Left forelimb (tissue), 1 donor: ENCODE measurements around the gene SH3PXD2A.
A peak's percentile ranks its signal among the peaks of the same experiment; 100 is the strongest.
"Not testable (repeated sequence)": the region's sequence is repeated elsewhere in the genome, so short reads cannot be mapped to it uniquely, and the experiment has no call there.

Experiments used
- DNase-seq: peaks from one replicate; pipeline ENCODE4 v3.0.0-alpha.2; 2018; ENCODE audit warnings: low spot score

The SH3PXD2A gene

DNA sequence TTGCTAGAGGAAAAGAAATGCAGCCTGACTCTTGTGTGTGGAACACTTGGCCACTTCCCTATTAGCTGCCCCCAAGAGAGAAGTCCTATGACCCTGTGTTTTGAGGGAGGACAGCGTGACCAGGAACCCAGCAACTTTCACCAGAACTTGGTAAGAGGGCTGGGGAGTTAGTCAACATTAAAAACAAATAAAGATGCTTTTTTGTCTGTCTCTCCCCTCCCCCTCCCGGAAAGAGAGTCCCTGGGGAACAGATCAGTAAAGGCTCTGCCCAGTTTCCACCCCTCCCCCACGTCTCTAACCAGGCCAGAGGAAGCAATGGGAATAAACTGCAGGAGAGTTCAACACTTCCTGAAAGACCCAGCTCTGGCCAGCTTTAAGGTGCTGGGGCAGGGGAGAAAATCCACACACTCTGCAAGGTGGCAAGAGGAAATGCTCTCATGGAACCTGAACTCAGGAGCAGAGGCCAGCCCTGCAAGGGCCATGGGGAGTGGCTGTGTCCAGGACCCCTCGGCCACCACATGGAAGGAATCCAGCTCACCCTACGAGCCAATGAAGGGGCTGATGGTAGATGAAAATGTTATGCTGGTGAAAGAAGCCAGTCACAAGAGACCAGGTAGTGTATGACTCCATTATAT lies 21.5 kb downstream of the SH3PXD2A start:
- DNase-seq: no peak

DNA sequence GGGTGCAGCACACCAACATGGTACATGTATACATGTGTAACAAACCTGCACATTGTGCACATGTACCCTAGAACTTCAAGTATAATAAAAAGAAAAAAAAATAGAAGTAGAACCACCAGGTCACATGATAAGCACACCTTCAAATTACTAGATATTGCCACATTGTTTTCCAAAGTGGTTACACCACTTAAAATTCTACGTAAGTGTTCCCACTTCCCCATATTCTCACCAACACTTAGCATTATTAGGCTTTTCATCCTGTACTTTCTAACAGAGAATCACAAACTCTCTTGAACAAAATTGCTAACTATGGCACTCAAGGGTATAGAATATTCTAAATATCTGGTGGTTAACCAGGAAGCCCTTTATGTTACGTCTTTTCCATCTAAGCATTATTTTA lies 22.6 kb downstream of the SH3PXD2A start:
- no peak for DNase-seq

DNA sequence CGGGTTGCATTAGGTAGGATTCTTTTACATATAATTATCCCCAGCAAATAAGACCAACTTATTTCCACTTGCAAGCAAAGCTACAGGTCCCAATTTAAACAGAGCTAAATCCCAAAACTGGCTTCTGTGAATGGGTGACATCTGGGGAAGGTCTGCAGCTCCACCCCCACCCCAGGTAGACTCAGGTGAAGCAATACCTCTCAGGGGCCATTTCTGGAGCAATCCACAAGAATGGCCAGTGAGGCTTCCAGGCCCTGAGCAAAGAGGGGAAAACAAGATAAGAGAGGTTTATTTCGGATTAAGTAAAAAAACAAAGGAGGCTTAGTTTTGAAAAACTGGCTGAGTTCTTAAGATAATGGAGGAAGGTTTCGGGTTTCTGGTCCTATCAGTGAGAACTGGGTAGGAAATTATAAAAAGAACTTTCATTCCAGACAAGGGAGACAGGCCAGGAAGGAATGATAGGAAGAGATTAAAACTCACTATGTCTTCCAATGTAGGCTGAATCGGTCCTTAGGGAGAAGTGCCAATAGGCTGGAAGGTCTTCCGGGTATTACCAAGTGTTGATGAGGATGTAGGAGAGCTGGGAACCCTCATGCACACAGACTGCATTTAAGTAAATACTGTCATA lies 25.4 kb downstream of the SH3PXD2A start:
- DNase-seq: no peak

DNA sequence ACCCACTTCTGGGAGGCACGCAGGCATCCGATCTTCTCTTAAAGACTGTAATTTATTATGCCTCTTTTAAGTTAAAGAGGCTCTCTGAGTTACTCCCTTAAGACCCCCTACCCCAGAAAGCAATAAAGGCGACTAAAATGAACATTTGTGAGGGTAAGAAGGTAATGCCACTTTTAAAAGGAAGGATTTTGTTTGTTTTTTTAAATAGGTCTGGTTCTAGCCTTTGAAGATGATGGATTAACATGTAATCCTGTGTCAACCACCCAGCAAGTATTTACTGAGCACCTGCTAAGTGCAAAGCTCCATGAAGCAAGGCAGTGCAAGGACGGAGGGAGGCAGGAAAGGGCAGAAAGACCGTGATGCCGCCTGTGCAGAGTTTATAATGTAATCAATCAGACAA lies 26.1 kb downstream of the SH3PXD2A start:
- DNase-seq: no peak

DNA sequence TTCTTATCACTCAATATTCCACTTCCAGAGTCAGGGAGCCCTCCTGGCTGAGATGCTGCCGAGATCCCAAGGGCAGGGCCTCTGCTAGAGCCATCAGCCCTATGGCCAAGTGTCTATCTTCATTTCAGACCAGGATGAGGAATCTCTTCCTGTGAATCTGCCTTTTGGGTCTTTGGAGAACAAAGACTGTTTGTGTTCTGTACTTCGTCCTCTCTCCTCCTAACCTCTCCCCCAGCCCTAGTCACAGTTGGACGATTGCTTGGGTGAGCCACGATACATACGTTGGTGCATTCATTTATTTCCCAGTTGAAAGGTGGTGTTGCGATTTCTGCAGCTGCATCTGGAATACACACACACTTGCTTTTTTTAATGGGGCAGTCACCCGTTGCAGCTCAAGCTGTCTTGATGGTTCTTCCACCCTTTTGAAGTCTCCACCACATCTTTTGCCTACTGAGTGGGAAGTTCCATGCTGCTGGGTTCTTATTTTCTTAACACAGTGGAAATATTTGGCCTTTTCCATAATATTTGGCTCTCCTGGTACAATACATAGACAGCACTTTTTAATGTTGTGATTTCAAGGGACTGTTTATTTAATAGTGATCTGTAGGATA lies 26.7 kb downstream of the SH3PXD2A start:
- no peak for DNase-seq

DNA sequence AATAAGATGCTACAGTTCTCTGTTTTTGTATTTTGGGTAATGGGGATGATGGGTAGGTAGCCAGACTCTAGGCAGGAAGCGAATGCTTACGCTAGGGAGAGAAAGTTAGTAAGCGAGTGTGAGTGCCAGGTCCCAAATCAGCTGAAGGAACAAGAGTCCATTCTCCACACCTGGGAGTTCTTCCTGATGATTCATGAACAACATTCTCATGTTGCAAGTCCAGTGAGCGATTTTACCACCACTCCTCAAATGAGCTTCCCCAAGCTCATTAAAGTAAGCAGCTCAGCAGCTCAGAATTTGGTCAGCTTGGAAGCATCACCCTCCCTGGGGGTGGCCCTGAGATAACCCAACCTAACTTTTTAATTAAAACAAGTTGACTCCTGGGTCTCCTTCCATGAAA lies 27.3 kb downstream of the SH3PXD2A start:
- no peak for DNase-seq

DNA sequence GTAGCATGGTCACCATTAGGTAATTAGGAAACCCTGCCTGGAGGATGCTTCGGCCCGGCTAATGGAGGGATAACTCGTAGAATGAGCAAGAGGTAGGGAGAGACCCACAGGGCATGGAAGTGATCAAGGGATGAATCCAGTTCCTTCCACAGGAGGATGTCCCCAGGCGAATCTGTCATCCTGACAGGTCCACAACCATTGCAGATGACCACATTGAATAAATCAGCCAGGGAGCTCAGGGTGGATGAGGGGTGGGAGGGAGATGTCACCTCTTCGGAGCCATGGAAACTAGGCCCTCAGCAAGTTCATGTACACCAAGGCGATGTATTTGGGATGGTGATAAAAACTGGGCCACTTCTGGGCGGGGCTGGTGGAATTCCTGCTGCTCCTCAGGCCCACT lies 28.5 kb downstream of the SH3PXD2A start:
- DNase-seq: no peak

DNA sequence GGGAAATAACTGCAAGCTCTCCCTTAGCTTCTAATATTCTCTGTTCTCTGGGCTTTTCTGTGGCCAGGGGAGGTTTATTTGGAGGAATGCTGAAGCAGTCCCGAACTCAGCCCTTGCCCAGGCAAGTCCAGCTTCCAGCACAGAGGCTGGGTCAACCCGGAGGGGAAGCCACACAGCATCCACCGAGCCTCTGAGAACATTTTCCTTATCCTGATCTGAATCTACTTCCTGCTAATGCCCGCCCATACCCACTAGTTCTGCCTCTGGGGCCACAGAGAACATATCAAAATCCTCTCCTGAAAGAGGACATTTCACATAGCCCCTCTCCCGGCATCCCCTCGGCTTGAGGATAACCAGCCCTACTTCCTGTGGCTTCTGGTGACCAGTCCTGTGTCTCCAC lies 31.1 kb downstream of the SH3PXD2A start:
- no peak for DNase-seq

DNA sequence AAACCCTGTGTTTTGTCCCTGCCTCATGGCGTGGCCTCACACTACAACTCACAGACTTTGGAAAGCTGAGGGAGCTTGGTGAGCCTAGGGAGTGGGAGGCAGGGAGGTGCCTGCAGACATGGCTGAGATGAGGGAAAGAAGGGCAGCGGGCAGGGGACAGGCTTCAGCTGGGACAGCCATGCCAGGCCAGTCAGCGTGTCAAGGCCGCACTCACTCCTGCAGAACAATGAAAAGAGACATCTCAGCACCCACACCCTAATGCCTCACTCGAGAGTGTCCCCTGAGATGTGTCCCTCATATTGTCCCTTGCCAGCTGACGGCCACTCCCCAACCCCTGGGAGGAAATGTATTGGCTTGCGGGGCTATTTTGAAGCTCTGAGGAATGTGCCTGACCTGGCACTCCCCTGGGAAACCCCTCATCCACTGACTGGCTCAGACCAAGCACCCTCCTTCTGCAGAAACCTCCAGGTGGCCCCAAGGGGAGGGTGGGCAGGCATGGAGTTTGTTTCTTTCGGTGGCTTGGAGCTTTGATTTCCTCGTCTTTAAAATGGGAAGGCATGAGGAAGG lies 31.6 kb downstream of the SH3PXD2A start:
- DNase-seq: no peak

DNA sequence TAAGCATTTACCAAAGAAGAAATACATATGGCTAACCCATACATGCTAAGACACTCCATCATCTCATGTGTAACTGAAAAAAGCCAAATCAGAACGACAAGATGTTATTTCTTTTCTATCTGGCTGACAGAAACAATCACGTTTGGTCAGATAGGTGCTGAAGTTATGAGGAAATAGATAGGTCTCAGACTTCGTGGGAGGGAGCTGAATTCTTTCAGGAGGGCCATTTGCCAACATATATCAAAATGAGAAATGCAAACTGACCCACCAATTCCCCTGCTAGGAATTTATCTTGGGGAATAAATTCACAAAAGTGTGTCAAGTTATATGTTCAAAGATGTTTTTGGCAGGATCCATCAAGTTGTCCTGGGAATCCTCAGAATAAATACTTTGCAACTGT lies 32.6 kb downstream of the SH3PXD2A start:
- no peak for DNase-seq

DNA sequence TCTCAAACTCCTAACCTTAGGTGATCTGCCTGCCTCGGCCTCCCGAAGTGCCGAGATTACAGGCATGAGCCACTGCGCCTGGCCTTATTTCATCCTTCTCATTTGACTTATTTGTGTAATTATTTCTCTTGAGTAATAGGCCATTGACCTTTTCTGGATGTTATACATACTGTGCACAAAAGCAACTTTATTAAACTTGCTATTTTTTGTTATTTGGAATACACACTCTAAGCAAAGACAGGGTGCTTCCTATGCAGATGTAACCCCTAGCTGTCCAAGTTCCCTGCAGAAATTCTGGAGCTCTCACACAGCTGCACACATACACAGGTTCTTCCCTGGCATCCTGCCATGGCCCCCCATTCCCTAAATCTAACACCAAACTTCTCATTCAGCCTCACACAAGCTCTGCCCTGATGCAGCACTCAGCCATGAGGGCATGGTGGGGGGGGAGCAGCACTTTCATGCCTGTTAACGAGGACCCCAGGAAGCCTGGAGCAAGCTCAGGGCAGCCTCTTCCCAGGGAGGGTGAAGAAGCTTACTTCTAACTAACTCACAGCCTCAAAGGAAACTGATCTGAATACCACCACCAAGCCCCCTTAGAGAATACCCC lies 33.2 kb downstream of the SH3PXD2A start:
- DNase-seq: no peak

DNA sequence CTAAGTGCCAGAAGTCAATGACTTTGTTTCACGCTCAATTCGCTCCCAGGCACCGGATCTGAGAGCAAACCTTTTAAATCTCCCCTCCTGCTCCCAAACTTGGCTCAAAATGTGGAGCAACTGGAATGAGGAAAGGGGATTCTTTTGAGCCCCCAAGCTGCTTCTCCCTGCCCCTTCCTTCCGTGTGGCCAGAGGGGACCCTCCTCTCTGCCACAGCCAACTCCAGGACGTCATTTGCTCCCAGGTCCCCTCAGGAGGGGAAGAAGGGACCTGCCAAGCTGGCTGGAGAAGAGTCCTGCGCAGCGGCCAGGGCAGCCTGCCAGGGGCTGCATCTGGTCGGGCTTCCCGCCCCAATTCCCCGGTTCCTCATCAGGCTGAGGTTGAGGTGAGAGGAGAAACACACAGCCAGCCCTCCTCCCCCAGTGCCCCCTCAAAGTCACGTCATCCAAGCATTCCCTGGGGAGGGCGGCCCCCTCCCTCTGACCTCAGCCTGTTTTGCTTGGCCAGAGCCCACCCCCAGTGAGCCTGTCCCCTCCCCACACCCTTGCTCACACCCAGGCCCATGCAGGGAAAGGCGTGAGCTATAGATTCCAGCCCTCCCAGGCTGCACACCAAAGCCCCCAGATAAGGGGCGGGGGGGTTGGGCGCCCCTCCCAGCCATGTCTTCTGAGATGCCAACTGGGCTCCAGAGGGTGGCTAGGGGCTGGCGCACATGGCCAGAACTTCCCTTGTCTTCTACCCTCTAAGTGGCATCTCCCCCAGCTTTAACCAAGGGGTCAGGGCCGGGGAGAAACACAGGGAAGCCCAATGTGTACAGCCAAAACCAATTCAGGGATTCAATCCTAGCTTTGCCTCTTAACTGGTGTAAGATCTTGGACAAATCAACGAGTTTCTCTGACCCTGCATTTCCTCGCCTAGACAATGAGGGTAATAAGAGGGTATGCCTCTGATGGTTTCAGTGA lies 35.0 kb downstream of the SH3PXD2A start:
- peak; percentile 95 for DNase-seq

DNA sequence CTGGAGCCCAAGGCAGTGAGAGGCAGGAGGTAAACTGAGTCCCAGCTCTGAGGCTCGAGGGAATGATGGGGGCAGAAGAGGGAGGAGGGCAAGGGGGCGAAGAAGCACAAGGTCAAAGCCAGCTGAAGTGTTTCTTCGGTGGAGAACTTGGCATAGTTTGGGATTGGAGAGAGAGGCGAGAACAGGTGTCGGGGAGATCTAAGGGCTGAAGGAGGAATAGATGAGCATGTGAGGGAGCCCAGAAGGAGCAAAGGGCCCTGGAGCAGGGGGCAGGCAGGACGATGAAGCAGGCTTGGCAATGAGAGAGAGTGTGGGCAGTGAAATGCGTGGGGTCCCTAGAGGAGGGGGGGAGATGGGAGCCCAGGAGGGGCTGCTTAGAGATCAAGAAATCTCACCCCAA lies 35.9 kb downstream of the SH3PXD2A start:
- DNase-seq: no peak

DNA sequence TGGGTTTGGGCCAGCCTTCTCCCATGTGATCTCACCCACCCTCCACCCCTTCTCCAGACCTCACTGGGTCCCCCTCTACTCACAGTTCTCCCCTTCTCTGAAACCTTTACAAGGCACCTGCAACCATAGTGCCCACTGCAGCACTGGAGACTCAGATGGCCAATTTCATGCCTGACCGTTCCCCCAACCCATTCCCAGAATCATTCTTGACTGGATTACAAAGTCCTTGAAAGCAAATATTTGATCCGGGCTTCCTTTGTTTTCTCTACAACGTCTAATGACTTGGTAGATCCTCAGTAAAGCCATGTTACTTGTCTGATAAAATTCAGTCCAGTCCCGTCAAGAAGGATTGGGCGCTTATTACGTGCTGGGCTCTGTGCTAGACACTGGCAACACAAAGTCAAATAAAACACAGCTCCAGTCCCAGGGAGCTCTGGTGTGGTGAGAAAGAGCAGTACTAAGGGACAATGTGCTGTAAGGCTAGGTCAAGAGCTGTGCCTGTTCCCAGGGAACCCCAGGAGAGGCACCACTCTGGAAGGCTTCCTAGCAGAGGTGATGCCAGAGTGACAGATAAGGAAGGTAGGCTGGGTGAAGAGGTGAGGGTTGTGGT lies 36.5 kb downstream of the SH3PXD2A start:
- no peak for DNase-seq

DNA sequence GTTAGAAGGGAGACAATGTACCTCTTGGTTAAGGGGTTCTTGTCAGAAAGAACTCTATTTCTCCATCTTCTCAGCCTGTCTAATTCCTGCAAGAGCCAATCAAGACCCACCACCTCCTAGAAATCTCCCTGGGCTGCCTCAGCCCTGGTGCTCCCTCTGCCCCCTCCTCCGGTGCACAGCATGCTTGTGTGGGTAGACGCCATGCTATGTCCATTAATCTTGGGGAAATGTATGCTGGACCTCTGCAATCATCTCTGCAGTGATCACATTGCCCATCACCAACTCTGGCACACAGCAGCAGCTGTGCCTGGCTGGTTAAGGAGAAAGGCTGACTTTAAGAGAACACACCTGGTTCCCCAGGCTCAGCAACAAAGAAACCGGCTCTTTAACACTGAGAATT lies 37.3 kb downstream of the SH3PXD2A start:
- DNase-seq: no peak

DNA sequence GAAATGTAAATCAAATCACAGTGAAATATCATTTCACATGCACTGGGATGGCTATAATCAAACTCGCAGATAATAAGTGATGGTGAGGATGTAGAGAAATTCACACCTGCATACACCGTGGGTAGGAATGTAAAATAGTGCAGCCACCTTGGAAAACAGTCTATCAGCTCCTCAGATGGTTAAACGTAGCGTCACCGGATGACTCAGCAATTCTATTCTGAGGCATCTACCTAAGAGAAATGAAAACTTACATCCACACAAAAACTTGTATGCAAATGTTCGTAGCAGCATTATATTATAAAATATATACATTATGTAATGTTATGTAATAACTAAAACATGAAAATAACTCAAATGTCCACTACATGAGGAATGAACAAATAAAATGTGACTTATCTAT lies 38.9 kb downstream of the SH3PXD2A start:
- DNase-seq: no peak

DNA sequence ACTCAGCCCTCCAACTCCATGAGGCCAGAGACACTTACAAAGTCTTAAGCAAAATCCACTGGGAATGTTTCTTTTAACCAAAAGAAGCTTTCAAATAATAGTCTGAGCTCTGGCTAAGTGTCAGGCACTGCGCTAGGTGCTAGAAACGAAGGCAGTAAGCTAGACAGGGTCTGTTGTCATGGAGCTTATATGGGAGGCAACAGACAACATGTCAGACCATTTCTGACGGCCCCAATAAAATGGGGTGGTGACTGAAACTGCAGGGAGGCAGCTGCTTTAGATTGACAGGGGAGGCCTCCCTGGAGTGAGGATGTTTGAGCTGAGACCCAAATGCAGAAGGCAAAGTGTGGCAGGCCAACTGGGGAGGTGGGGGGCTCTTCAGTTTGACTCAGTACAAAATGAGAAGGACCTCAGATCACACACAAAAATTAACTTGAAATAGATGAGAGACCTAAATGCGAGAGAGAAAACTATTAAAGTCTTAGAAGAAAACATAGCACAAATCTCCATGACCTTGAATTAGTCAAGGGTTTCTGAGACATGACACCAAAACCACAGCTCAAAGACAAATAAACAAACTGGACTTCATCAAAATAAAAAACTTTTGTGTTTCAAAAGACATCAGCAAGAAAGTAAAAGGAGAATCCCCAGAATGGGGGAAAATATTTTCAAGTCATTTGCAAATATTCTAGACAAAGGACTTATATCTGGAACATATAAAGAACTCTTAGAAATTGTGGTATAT lies 40.6 kb downstream of the SH3PXD2A start:
- no peak for DNase-seq

DNA sequence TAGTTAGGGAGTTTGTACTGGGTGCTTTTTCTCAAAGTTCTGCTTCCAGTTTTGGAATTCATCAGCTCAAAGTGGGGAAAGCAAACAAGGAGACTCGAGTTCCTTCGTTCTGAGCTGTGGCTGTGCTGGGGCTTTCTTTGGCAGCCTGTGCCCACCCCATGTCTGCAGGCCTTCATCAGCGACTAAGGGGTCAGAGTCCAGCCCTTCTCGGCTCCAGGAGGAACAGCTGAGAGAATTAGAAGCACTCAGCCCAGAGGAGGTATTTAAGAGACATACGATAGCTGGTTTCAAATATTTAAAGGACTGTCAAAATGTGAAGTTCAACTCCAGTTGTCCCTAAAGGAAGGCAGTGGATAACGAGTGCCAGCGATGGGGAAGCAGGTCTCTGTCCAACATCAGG lies 41.3 kb downstream of the SH3PXD2A start:
- no peak for DNase-seq

DNA sequence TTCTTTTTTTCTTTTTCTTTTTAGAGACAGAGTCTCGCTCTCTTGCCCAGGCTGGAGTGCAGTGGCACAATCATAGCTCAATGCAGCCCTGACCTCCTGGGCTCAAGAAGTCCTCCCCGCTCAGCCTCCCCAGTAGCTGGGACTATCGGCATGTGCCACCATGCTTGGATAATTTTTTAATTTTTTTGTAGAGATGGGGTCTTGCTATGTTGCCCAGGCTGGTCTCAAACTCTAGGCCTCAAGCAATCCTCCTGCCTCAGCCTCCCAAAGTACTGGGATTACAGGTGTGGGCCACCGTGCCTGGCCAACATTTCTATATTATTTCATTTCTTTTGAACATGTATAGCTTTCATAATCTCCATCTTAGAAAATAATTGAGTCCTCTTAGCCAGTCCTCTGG lies 42.1 kb downstream of the SH3PXD2A start:
- DNase-seq: not testable (repeated sequence)

DNA sequence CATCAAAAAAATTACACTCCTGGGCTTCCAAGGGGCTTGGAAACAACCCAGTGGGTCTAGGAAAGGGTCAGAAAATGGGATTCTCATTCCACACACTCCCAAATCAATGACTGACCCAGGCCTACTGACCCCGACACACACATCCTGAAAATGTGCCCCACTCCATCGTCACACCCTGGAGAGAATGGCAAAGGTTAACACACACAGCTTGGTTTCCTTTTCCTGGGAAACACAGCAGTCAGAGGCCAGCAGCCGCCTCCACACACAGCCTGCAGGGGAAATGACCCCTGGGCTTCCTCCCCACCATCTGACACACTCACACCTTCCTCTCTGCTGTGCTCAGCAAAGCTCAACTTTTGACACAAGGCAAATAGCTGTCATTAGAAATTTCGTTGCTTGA lies 42.9 kb downstream of the SH3PXD2A start:
- no peak for DNase-seq

DNA sequence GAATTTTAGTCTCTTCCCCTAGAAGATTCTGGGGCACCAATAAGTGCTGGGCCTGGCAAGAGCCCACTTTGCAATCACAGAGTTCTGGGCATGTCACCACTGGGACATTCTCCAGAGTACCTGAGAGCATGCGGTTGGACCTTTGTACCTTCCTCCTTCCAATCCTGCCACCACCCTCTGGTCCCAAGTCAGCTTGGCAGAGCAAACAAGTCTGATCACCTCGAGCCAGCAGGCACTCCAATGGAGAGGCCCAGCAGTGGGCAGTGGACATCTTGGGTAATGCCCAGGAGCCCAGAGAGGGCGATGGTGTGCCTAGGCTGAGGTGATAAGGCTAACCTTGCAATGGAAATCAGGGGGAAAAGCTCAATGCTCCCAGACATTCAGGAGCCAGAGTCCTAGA lies 43.4 kb downstream of the SH3PXD2A start:
- no peak for DNase-seq
